ENCODE measurements around the gene UBLCP1.
"Not testable (repeated sequence)": the region's sequence is repeated elsewhere in the genome, so short reads cannot be mapped to it uniquely, and the experiment has no call there.

The UBLCP1 gene, protein sequence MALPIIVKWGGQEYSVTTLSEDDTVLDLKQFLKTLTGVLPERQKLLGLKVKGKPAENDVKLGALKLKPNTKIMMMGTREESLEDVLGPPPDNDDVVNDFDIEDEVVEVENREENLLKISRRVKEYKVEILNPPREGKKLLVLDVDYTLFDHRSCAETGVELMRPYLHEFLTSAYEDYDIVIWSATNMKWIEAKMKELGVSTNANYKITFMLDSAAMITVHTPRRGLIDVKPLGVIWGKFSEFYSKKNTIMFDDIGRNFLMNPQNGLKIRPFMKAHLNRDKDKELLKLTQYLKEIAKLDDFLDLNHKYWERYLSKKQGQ

DNA sequence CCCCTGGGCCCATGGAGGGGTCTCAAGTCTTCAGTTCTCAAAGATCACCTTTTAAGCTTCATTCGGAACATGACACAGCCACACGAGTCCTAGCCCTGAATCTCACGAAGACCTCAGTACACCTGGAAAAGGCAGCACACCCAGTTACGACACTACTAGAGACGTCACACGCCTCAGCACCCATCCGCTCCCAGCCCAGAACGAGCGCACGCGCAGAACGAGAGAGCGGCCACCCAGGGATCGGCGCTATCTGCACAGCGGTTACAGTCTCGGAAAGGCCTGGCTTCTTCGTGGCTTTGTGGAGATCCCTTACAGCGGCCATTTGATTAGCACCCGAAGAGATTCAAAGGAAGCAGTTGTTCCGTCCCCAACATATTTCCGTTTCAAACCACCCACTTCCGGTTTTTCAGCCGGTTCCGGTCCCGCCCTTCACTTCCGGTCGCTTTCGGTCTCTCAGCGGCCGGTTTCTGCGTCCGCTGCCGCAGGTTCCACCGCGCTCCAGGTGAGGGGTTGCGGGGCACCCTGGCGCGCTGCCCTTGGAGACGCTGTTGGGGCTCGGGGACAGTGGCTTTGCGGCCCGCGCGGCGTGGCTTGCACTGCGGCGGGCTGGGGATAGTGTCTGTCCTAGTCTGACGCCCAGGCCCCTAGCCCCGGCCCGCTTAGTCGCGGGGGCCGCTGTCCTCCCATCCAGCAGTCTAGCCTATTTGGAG lies at the start of gene UBLCP1:
TSS of gene UBLCP1 (plus strand) at position 432 of the 710 bp plus-strand sequence. CDS start 5,626 bp downstream, outside the sequence.
- DNase-seq: peak; percentile 53

- DNase-seq: no peak
Measured at GRCh38 chr5:159214486-159215271, 48.4 kb upstream of the UBLCP1 start.

DNA sequence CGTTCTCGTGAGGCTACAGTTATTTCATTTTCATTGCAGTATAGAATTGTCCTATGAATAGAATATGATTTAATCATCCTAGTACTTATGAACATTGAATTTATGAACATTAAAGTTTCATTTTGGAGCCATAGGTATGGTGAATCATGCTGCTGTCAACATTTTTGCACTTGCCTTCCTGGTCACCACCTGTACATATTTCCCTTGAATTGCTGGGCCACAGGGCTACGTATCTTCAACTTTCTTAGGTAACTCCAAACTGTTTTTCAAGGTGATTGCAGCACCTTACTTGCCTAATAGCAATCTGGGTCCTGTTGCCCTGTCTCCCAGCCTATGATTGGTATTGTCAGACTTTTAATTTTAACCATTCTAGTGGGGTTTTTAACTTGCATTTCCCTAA lies 47.2 kb upstream of the UBLCP1 start:
- no peak for DNase-seq

- no peak for DNase-seq
Measured at GRCh38 chr5:159216454-159216853, 46.6 kb upstream of the UBLCP1 start.

DNA sequence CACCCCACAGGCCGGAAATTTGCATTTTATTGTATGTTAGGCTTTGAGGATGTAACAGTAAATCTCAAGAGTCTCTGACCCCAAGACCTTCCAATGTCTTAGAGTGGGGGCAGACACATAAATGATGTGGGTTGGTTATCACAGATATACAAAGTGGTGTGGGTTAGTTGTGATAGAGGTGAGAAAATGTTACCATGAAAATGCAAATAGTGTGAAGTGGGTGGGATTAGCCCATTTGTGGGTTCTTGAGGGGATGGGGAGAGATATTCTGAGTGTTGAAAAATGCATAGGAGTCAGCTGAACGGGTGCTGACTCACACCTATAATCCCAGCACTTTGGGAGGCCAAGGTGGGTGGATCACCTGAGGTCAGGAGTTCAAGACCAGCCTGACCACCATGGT lies 45.9 kb upstream of the UBLCP1 start:
- DNase-seq: no peak

GRCh38 chr5:159218595-159219023 lies 44.5 kb upstream of the UBLCP1 start:
- no peak for DNase-seq

- no peak for DNase-seq
Measured at GRCh38 chr5:159220206-159220605, 42.9 kb upstream of the UBLCP1 start.

DNA sequence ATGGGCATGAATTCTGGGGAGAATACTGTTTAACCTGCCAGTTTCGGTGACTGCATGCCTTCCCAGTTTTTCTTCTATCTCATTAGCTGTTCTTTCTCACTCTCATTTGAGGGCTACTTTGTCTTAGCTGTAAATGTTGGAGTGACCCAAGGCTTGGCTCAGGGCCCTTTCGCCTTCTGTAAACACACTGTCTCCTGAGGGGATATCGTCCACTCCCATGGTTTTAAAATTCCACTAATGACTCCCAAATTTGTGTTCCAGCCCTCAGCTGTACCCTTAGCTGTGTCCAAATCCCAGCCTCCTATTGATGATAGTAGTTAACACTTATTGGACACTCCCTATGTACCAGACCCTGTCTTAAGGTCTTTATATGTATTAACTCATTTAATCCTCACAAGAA lies 39.6 kb upstream of the UBLCP1 start:
- no peak for DNase-seq

DNA sequence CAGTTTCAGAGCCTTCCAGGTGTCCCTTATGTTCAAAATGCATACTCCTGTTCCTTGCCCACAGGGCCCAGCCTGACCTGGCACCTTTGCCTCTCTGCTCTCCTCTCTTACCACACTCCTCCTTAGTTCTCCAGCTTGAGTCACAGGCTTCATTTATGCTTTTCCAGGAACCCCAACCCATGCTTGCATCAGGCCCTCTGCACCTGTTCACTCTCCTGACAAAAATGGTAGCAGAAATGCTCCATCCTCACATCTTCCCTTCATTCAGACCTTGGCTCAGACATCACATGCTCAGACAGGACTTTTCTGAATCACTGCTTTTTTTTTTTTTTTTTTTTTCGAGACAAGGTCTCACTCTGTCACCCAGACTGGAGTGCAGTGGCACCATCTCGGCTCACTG lies 38.6 kb upstream of the UBLCP1 start:
- no peak for DNase-seq

- no peak for DNase-seq
Measured at GRCh38 chr5:159226451-159226850, 36.6 kb upstream of the UBLCP1 start.

DNA sequence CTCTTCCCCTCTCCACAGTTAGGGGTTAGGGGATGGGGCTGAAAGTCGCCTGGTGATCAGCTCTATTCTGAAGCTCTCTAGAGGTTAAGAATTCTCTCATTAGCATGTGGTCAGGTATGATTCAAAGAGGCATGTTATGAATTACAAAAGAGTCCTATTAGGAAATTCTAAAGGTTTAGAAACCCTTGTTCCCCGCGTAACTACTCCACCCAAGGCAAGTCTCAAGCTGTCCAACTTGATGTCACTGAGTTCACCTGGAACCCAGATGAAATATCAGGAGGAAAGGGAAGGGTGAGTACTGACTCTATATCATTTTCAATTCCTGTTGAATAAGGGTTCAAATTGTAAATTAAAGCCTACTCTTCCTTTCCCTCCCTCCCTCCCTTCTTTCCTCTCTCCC lies 35.6 kb upstream of the UBLCP1 start:
- DNase-seq: no peak

DNA sequence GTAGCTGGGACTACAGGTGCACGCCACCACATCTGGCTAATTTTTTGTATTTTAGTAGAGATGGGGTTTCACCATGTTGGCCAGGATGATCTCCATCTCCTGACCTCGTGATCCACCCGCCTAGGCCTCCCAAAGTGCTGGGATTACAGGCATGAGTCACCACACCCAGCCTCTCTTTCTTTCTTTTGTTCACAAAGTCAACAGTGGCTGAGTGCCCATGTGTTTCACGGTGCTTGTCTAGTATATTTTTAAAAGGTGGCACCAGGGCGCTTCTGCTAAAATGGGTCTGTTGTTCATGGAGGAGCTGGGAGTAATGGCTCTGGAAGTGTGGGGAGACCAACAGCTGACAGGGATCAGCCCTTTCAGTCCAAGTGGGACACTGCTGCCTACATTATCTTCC lies 35.0 kb upstream of the UBLCP1 start:
- not testable (repeated sequence) for DNase-seq

DNA sequence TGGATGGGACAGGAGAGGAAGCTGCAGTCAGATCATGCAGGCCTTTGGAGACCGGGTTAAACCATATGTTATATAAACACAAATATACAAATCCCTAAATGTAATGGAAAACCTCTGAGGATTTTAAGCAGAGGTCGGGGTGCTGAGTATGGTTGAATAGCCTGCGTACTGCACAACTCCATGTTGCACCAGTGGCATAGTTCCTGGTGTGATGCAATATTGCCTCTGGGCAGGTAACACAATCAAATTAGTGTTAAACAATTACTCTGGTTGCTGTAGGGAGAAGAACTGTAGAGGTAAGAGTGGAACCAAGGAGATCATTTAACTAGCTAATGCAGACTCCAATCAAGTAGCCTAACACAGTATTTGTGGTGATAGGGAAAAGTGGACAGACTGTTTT lies 32.4 kb upstream of the UBLCP1 start:
- no peak for DNase-seq

- no peak for DNase-seq
Measured at GRCh38 chr5:159231167-159231566, 31.9 kb upstream of the UBLCP1 start.

DNA sequence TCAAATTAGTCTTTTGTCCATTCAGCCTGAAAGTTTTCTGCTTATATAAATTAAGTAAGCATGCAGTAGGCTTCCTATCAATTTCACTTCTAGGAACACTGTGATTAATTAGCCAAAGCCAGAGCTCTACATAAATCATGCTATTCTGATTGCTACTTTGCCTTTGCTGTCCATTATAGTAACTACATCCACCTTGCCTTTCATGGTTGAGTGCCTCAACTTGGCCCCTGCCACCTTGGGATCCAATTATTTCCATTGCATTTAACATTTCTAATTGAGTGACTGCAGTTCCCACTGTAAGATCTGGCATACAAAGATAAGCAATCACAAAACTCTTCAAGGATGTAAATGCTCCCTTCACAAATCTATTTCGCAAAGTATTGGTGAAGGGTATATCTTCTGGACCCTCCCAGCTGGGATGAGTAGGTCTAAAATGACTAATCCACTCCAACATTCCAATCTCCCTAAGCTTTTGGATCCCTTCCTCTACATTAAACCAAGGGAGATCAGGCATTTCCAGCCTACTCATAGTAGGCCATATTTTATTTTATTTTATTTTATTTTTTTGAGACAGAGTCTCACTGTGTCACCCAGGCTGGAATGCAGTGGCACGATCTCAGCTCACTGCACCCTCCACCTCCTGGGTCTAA lies 27.1 kb upstream of the UBLCP1 start:
- not testable (repeated sequence) for DNase-seq

- peak; percentile 10 for DNase-seq
Measured at GRCh38 chr5:159240301-159240870, 22.7 kb upstream of the UBLCP1 start.

- DNase-seq: no peak
Measured at GRCh38 chr5:159241946-159242552, 21.0 kb upstream of the UBLCP1 start.

- DNase-seq: no peak
Measured at GRCh38 chr5:159242656-159243055, 20.4 kb upstream of the UBLCP1 start.

- DNase-seq: no peak
Measured at GRCh38 chr5:159243385-159243784, 19.7 kb upstream of the UBLCP1 start.

GRCh38 chr5:159244163-159244562 lies 18.9 kb upstream of the UBLCP1 start:
- no peak for DNase-seq

DNA sequence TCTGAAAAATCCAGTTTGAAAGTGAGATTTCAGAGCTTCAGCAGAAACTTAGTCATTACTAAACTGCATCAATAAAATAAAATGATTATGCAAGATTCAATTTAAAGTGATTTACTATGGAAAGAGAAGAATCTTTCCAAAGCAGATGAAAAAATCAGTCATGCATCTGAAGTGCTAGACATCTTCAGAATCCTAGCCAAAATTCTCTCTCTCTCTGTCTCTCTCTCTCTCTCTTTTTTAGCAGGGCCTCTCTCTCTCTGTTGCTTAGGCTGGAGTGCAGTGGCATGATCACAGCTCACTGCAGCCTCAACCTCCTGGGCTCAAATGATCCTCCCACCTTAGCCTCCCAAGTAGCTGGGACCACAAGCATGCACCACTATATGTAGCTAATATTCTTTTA lies 18.2 kb upstream of the UBLCP1 start:
- no peak for DNase-seq

- no peak for DNase-seq
Measured at GRCh38 chr5:159249158-159249557, 13.9 kb upstream of the UBLCP1 start.

Measured in amniotic stem cell (primary cell).